UCSD-AML1 (cell line): ENCODE results near the gene ZNF568.

Source experiments
- DNase-seq: peaks from one replicate; lab custom pipeline; 2025; ENCODE audit not compliant: unreplicated experiment; lab: John Stamatoyannopoulos, UW

The ZNF568 gene

DNA sequence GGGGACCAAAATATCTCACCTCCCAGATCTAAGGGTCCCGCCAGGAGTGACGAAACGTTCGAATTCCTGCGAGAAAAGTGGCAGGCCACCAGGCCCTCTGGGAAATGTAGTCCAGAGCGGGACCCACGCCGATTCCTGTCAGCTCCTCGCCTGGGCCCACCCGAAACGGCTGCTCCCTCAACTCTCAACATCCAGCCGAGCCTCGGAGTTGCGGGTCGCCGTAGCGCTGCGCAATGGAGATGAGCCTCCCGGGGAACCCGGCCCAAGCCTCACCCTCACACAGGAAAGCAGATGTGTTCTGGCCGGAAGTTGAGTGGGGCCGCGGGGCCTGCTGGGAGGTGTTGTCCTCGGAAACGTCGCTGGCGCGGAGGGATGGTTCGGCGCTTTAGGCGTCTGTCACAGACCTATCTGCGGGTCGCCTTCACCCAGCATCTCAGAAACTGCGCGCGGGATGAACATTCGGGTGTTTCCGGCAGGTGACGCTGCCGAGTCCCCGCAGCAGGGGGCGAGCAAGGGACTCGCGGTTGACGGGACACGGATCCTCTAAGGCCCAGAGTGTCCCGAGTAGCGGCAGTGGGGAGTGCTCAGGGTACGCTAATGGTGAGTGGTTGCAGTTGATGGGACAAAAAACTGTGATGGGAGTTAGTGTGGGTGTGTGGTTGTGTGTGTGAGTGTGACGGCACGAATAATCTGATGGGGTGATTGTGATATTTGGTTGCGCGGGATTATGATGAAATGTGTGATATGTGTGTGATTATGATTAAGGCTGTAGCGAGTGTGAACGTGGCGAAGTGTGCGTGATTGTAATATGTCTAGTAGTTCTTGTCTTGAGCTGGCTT lies at the start of gene ZNF568, which contains the start of gene ZNF829:
Gene ZNF568 (plus strand): TSS at position 341 of the 839 bp plus-strand sequence. CDS start 6,439 bp downstream, outside the sequence.
Gene ZNF829 (minus strand): TSS at position 300 of the 839 bp plus-strand sequence. CDS start 1,124 bp downstream, outside the sequence.
- DNase-seq = peak; percentile 84

DNA sequence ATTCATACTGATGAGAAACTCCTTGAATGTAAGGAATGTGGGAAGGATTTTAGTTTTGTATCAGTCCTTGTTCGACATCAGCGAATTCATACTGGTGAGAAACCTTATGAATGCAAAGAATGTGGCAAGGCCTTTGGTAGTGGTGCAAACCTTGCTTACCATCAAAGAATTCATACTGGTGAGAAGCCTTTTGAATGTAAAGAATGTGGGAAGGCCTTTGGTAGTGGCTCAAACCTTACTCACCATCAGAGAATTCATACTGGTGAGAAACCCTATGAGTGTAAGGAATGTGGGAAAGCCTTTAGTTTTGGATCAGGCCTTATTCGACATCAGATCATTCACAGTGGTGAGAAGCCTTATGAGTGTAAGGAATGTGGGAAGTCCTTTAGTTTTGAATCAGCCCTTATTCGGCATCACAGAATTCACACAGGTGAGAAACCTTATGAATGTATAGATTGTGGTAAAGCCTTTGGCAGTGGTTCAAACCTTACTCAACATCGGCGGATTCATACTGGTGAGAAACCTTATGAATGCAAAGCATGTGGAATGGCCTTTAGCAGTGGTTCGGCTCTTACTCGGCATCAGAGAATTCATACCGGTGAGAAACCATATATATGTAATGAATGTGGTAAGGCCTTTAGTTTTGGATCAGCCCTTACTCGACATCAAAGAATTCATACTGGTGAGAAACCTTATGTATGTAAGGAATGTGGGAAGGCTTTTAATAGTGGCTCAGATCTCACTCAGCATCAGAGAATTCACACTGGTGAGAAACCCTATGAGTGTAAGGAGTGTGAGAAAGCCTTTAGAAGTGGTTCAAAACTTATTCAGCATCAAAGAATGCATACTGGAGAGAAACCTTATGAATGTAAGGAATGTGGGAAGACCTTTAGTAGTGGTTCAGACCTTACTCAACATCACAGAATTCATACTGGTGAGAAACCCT lies 38.9 kb upstream of the ZNF568 start:
- DNase-seq = no peak

DNA sequence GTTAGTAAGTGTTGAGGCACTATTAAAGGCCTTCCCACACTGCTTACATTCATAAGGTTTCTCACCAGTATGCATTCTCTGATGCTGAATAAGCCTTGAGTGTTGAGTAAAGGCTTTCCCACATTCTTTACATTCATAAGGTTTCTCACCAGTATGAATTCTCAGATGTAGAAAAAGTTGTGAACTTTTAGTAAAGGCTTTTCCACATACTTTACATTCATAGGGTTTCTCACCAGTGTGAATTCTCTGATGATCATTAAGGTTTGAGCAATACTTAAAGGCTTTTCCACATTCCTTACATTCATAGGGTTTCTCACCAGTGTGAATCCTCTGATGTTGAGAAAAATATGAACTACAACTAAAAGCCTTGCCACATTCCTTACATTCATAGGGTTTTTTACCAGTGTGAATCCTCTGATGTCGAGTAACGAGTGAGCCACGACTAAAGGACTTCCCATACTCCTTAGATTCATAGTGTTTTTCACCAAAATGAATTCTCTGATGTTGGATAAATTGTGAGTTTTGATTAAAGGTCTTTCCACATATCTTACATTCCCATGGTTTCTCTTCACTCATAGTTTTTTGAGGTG lies 24.3 kb upstream of the ZNF568 start:
- no peak for DNase-seq

DNA sequence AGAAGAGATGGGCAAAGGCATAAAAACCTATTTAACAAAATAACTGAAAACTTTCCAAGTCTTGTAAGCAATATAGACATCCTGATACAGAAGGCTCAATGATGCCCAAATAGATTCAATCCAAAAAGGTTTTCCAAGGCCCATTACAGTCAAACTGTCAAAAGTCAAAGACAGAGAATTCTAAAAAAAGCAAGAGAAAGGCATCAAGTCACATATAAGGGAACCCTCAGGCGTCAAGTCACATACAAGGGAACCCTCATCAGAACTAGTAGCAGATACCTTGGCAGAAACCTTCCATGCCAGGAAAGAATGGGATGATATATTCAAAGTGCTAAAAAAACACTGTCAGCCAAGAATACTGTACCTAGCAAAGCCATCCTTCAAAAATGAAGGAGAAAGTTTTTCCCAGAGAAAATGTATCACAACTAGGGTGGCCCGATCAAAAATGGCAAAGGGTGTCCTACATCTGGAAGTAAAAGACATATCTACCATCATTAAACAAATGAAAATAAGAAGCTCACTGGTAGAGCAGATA lies 21.2 kb upstream of the ZNF568 start:
- no peak for DNase-seq

DNA sequence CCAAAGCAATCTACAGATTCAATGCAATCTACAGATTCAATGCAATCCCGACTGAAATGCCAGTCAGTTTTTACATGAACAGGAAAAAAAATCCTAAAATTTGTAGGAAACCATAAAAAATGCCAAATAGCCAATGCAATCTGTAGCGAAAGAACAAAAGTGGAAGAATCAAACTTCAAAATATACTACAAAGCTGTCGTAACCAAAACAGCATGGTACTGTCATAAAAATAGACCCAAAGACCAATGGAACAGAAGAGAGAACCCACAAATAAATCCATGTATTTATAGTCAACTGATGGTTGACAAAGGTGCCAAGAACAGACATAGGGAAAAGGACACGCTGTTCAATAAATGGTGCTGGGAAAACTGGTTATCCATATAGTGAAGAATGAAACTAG lies 17.7 kb upstream of the ZNF568 start:
- no peak for DNase-seq

DNA sequence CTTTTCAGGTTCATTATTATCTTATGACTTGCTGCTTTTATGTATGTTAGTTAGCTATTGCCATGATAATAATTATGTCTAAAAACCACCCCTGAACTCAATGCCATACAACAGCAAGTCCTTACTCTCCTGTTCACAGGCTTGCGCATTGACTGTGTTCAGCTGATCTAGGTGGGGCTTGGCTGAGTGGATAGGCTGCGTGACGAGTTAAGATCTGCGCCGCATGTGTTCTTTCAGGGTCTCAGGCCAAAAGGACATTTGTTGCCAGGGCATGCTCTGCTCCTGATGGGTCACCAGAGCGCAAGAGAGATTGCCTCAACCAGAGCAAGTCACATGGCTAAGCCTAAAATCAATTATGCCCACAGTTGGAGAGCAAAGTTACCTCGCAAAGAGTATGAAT lies 859 bp downstream of the ZNF568 start:
- DNase-seq = no peak

DNA sequence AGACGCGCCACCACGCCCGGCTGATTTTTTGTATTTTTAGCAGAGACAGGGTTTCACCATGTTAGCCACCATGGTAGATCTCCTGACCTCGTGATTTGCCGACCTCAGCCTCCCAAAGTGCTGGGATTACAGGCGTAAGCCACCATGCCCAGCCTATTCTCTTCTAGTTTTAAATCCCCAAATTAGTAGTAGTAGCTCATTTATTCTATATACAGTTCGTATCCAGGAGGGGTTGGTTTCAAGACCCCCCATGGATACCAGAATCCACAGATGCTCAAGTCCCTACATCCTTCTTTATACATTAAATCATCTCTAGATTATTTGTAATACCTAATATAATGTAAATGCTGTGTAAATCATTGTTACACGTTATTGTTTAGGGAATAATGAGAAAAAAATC lies 2.0 kb downstream of the ZNF568 start:
- DNase-seq = no peak

DNA sequence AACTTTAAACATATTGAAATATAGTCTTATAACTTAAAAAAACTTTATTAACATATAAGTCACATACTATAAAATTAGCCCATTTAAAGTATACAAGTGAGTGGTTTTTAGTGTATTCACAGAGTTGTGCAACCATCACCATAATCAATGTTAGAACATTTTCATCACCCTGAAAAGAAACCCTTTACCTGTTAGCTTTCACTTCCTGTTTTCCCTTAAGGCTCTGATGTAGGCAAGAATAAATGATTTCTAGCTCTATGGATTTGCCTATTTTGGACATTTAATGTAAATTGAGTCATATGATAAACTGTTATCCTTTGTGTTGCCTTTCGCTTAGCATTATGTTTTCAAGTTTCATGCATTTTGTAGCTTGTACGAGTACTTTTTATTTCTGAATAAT lies 15.6 kb downstream of the ZNF568 start:
- no peak for DNase-seq

DNA sequence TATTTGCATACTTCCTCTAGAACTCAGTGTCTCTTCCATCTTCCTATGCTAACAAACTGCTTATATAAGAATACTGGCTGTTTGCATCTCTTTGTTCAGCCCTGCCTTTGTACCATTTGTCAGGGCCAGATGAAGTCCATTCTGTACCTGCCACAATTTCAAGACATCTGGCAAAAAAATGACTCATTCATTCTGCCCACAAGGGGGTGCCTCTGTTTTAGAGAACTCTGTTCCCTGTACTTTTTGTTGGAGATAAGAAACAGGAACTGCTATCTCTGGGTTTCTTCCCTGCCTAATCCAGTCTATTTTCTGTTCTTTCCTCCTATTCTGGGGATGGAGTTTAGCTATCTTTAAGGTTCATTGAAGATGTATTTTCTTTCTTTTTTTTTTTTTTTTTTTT lies 23.0 kb downstream of the ZNF568 start:
- no peak for DNase-seq

DNA sequence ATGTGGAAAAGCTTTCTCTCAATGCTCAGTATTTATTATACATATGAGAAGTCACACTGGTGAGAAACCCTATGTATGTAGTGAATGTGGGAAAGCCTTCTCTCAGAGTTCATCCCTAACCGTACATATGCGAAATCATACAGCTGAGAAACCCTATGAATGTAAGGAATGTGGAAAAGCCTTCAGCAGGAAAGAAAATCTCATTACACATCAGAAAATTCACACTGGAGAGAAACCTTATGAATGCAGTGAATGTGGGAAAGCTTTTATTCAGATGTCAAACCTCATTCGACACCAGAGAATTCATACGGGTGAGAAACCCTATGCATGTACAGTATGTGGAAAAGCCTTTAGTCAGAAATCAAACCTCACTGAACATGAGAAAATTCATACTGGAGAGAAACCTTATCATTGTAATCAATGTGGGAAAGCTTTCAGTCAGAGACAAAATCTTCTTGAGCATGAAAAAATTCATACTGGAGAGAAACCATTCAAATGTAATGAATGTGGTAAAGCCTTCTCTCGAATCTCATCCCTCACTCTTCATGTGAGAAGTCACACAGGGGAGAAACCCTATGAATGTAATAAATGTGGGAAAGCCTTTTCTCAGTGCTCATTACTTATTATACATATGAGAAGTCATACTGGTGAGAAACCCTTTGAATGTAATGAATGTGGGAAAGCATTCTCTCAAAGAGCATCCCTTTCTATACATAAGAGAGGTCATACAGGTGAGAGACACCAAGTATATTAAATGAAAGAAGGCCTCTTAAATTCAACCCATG lies 34.4 kb downstream of the ZNF568 start:
- DNase-seq = no peak

DNA sequence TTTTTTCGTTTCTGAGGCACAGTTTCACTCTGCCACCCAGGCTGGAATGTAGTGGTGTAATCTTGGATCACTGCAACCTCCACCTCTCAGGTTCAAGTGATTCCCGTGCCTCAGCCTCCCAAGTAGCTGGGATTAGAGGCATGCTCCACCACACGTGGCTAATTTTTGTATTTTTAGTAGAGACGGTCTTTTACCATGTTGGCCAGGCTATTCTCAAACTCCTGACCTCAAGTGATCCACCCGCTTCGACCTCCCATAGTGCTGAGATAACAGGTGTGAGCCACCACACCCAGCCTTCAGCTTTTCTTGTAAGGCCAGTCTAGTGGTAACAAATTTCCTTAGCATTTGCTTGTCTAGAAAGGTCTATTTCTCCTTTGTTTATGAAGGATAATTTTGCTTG lies 46.2 kb downstream of the ZNF568 start:
- no peak for DNase-seq

DNA sequence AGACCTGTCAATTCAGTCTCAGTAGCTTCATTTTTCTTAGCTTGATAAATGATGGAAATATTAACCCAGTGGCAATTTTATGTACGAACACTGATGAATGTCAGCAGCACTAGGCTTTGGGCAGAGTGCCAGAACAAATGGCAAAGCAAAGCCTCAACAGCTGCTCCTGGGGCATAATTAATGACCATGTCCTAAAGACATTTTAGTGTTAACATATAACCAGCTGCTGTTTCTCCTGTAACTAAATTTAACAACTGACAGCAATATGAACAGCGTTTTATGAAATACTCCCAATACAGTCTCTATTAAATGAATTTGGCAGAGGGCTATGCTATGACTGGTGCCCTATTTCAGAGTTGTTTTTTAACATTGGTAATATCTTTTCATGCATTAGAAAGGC lies 47.1 kb downstream of the ZNF568 start:
- no peak for DNase-seq

DNA sequence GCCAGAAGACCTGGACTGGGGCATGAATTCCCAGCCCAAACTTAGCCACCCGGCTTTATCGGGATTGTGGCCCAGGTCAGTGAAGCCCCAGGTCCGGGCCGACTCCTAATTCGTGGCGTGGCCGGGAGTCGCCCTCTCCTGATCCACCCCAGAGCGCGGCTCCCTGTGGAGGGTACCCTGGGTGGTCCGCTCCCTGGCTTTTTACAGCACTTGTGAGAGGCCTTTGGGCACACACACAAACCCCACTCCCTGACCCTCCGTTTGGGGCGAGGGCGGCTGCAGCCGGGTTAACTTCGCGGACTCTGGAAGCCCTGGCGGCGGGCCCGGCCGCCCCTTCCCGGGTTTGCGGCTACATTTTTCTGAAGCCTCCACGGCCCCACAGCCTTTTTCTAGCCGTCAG lies 56.4 kb downstream of the ZNF568 start:
- no peak for DNase-seq

DNA sequence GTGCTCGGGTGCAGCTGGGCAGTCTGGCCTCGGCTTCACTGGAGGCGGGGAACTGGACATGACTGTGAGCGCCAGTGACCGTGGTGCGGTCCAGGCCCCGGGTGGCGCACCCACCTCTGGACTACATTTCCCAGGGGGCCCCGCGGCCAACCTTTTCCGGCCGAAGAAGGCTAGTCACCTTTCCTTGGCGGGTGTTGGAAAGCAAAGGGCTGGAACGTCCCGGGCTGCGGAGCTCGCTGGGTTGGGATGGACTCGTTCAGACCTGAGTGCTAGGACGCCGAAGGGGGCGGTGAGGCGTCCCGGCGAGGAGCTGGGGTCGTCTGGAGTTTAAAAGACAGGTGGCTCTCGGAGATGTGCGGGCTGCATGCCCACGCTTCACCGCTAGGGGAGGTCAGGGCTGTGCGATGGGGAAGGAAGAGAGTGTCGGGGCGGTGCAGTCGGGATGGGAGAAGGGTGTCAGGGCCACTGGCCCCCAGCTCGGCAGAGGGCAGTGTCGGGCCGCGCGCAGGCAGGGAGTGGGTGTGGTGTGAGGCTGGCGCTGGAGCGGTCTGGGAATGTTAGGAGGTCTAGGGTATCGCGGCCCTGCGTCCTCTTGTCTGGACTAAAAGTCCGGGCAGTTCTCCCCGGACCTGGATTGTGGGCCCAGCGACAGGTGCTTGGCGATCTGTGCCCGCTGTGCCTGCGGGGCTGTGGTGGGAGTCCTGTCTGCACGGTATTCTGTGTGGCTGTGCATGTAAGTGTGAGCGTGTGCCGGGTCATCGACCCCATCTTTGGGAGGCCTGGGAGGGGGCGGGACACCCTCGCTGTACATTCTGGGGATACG lies 57.1 kb downstream of the ZNF568 start:
- DNase-seq = peak; percentile 68

DNA sequence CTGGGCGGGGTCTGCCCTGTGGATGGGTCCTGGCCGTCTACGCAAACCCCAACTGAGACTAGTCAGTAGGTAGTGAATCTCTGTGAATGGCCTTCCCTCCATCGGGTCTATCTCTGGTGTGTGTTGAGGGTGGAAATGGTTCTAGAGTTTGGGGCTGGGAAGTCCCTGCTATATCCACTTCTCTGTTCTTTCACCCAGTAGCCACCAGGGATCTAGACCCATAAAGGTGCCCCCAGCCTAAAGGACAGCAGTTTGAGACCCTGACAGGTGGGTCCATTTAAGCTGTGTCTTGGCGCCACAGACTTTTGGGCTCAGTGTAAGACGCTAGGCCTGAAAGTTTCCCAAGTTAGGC lies 57.7 kb downstream of the ZNF568 start:
- no peak for DNase-seq

DNA sequence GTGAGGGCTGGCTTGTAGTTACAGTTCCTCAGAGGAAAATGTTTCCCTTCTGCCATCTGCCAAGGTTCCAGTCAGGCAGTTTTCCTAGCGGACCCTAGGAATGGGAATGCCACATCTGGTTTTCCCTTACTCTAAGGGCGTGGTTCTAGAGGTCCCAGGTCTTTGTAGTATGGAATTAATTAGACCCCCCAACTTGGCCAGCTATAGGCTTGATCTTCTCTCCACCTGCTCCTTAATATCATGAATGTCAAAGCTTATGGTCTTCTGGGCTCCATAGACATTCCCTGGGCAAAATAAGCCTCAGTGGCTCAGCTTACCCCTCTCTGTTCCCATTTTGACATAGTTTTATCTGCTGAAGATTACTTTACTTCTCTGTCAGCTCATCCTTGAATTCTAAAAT lies 70.0 kb downstream of the ZNF568 start:
- DNase-seq = no peak

DNA sequence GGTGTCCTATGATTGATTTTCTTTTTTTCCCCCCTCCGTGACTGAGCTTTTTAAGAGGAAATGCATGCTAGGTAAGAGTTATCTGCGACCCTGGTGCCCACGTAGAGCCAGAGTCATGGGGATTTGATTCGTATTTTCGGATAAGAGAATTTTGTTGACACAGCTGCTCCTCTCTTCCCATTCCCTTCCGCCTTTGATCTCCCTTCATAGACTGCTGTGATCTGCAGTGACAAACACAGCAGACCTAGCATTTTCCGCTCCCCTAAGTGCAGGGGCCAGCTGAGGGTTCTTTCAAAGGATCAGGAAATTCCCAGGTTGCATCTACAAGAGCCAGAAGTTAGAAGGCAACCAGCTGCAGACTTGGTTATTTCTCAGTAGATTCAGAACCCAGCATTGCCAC lies 70.5 kb downstream of the ZNF568 start:
- DNase-seq = no peak

DNA sequence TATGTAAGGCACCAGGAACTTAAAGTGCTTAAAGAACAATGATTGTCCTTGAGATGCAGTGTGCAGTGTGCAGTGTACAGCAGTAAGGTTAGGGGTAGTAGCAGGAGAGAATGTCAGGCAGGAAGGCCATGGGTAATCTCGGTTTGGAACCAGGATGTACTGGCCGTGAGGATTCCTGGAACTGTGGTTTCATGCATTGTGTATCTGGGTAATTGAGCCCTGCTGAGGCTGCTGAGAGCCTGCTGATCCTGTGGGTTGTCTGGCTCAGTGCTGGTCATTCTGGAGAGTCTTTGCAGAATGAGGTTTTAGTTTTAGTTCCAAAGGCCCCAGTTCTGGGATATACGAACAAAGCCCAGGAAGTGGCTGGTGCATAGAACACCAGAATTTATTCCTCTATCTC lies 71.0 kb downstream of the ZNF568 start:
- no peak for DNase-seq

DNA sequence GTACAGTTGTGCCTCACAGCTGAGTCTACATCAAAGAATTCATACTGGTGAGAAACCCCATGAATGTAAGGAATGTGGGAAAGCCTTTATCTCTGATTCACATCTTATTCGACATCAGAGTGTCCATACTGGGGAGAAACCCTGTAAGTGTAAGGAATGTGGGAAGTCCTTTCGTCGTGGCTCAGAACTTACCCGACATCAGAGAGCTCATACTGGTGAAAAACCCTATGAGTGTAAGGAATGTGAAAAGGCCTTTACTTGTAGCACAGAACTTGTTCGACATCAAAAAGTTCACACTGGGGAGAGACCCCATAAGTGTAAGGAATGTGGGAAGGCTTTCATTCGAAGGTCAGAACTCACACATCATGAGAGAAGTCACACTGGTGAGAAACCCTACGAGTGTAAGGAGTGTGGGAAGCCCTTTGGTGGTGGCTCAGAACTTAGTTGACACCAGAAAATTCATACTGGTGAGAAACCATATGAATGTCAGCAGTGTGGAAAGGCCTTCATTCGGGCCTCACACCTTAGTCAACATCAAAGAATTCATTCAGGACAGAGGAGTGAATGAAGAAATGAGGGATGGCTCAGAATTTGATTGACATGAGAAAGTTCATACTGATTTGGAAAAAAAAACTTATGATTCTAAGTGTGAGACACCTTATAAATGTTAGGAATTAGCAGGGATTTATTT lies 81.2 kb downstream of the ZNF568 start:
- no peak for DNase-seq
